Natural killer cell (primary cell): ENCODE data around the gene PFDN2. TPM values are rescaled to one million over a fixed set of nuclear protein-coding genes. Genes with fewer than 3 reads are reported as not detected.

Experiments
- ATAC-seq, 3 donors: fragments of 150-1000 bp in 2 of 3; fragments of 200-7000 bp in 1 of 3; cut with Tn5 transposase; 1 replicate in 1 of 3; 2 replicates in 2 of 3; pipeline ENCODE4 v1.10.0; 2021; ENCODE audit warnings: mild to moderate bottlenecking in 2 of 3, moderate library complexity in 2 of 3
- DNase-seq, 2 donors: peaks; one replicate each; pipeline versions ENCODE4 v3.0.0 to v3.0.0-alpha.2; 2013 to 2021; ENCODE audit warnings: mixed read lengths in 1 of 2
- H3K27ac ChIP-seq: one replicate; pipeline ENCODE4 v1.5.1; 2013; ENCODE audit warnings: mild to moderate bottlenecking, low read length
- H3K27me3 ChIP-seq: one replicate; pipeline ENCODE4 v1.6.1; 2013; ENCODE audit warnings: low read length; ENCODE audit not compliant: control insufficient read depth, insufficient read depth
- H3K36me3 ChIP-seq: one replicate; pipeline ENCODE4 v1.6.1; 2013; ENCODE audit warnings: low read length; ENCODE audit not compliant: control insufficient read depth, insufficient read depth
- H3K4me1 ChIP-seq: one replicate; pipeline ENCODE4 v1.6.1; 2013; ENCODE audit warnings: low read length; ENCODE audit not compliant: control insufficient read depth, insufficient read depth
- H3K4me3 ChIP-seq: one replicate; pipeline ENCODE4 v1.5.1; 2013; ENCODE audit warnings: low read length
- H3K9me3 ChIP-seq: one replicate; pipeline ENCODE4 v1.6.1; 2013; ENCODE audit warnings: low read length; ENCODE audit not compliant: control insufficient read depth, insufficient read depth
- H3K27ac Mint-ChIP-seq, 2 donors: one replicate each; pipeline ENCODE4 v1.8.0; 2022; ENCODE audit warnings: mild to moderate bottlenecking in 2 of 2, mixed read lengths in 2 of 2, moderate library complexity in 1 of 2
- H3K27me3 Mint-ChIP-seq, 2 donors: one replicate each; pipeline ENCODE4 v1.8.0; 2022; ENCODE audit warnings: low read depth in 2 of 2, mixed read lengths in 2 of 2
- H3K36me3 Mint-ChIP-seq: one replicate; pipeline ENCODE4 v1.8.0; 2022; ENCODE audit warnings: mixed read lengths
- H3K4me1 Mint-ChIP-seq, 2 donors: one replicate each; pipeline ENCODE4 v1.8.0; 2022; ENCODE audit warnings: mixed read lengths in 2 of 2
- H3K4me3 Mint-ChIP-seq: one replicate; pipeline ENCODE4 v1.8.0; 2022; ENCODE audit warnings: mild to moderate bottlenecking, moderate library complexity, mixed read lengths
- H3K9me3 Mint-ChIP-seq, 2 donors: one replicate each; pipeline ENCODE4 v1.8.0; 2022; ENCODE audit warnings: mixed read lengths in 2 of 2
- CTCF ChIP-seq: fragments of 200-600 bp; IDR thresholded peaks from one replicate; pipeline ENCODE4 v1.8.0; 2022; ENCODE audit warnings: antibody characterized with exemption
- WGBS: methylation state at CpG from one replicate; pipeline ENCODE4 v1.1.7; 2013; ENCODE audit warnings: missing lambda C conversion rate; ENCODE audit not compliant: insufficient coverage; 5-methylcytosine and 5-hydroxymethylcytosine counted together
- intact Hi-C: fragments of 100-400 bp; cut with micrococcal nuclease; formaldehyde crosslinking; loops from one replicate; pipeline ENCODE4 v1.14.2; 2022
- total RNA-seq, 4 donors: library from RNA; stranded (reverse); fragments of 120-200 nt in 1 of 4; gene quantifications; one replicate each; pipeline versions ENCODE4 v1.2.3 to v1.2.4, GENCODE V29; 2013 to 2022

The PFDN2 gene
- total RNA-seq, 3 donors from 2014 or later (not counting 1 experiment from before 2014, with no cell fraction given): 31.6 to 40.0 (median 35.0) TPM

- peaks cover 24% of the 10 kb centered on the region for H3K36me3 ChIP-seq
- peaks cover 37% of the 10 kb centered on the region for H3K4me1 ChIP-seq
- WGBS: 93% methylated on average over 5 of the region's 7 CpGs
- ATAC-seq (no peak), DNase-seq (no peak)
- Mint-ChIP-seq H3K9me3 (no peaks in the 10 kb centered on the region), H3K27me3 (no peaks in the 10 kb centered on the region), H3K27ac (no peak overlapping the region), H3K4me3 (peak overlapping the region; percentile 40), H3K4me1 (peaks cover 48 to 72% of the 10 kb centered on the region in 2 donors), H3K36me3 (peaks cover 12% of the 10 kb centered on the region)
- no peak for TF ChIP-seq CTCF
- no peaks in the 10 kb centered on the region for H3K9me3 ChIP-seq
- intact Hi-C loops: no loop called here
- no peaks in the 10 kb centered on the region for H3K27me3 ChIP-seq
- no peak overlapping the region for H3K27ac ChIP-seq
- no peak overlapping the region for H3K4me3 ChIP-seq
Observed at GRCh38 chr1:161162052-161162451, 44.2 kb upstream of the PFDN2 start.

- Histone ChIP-seq H3K27ac (no peak overlapping the region), H3K36me3 (peaks cover 26% of the 10 kb centered on the region), H3K27me3 (no peaks in the 10 kb centered on the region), H3K4me3 (no peak overlapping the region), H3K4me1 (peaks cover 33% of the 10 kb centered on the region), H3K9me3 (no peaks in the 10 kb centered on the region)
- Mint-ChIP-seq H3K4me1 (peaks cover 44 to 68% of the 10 kb centered on the region in 2 donors), H3K27ac (peak overlapping the region in 1 of 2 donors; percentile 97), H3K4me3 (no peak overlapping the region), H3K36me3 (peaks cover 12% of the 10 kb centered on the region), H3K27me3 (no peaks in the 10 kb centered on the region), H3K9me3 (no peaks in the 10 kb centered on the region)
- no peak for TF ChIP-seq CTCF
- intact Hi-C loops: no loop called here
- WGBS: 97% methylated on average over 4 of the region's 5 CpGs
- ATAC-seq: no peak
- DNase-seq: no peak
Observed at GRCh38 chr1:161161652-161162051, 43.8 kb upstream of the PFDN2 start.

GRCh38 chr1:161160671-161161145 lies 42.9 kb upstream of the PFDN2 start:
- 96% methylated on average over 22 of the region's 22 CpGs for whole genome bisulfite sequencing
- H3K36me3 ChIP-seq: peaks cover 26% of the 10 kb centered on the region
- intact Hi-C loops: no loop called here
- no peak overlapping the region for H3K4me3 ChIP-seq
- no peaks in the 10 kb centered on the region for H3K27me3 Mint-ChIP-seq
- no peaks in the 10 kb centered on the region for H3K27me3 ChIP-seq
- DNase-seq (no peak), ATAC-seq (no peak)
- H3K4me1 ChIP-seq: peaks cover 28% of the 10 kb centered on the region
- H3K27ac ChIP-seq: no peak overlapping the region
- peak overlapping the region; percentile 91 for H3K4me3 Mint-ChIP-seq
- TF ChIP-seq CTCF: no peak
- H3K9me3 ChIP-seq: no peaks in the 10 kb centered on the region
- no peaks in the 10 kb centered on the region for H3K9me3 Mint-ChIP-seq
- peak overlapping the region in 1 of 2 donors; percentile 97 for H3K27ac Mint-ChIP-seq
- H3K36me3 Mint-ChIP-seq: peaks cover 12% of the 10 kb centered on the region
- H3K4me1 Mint-ChIP-seq: peaks cover 35 to 64% of the 10 kb centered on the region in 2 donors

GRCh38 chr1:161159913-161160243 lies 42.0 kb upstream of the PFDN2 start:
- Histone ChIP-seq H3K4me3 (peak overlapping the region; percentile 86), H3K27me3 (no peaks in the 10 kb centered on the region), H3K4me1 (peaks cover 22% of the 10 kb centered on the region), H3K36me3 (peaks cover 26% of the 10 kb centered on the region), H3K27ac (peak overlapping the region; percentile 84), H3K9me3 (no peaks in the 10 kb centered on the region)
- H3K36me3 Mint-ChIP-seq: peaks cover 12% of the 10 kb centered on the region
- TF ChIP-seq CTCF: no peak
- peak overlapping the region; percentile 79 to 97 for H3K27ac Mint-ChIP-seq
- ATAC-seq: no peak
- intact Hi-C loops: no loop called here
- no peak for DNase-seq
- H3K4me3 Mint-ChIP-seq: peak overlapping the region; percentile 91
- WGBS: 16% methylated on average over 11 of the region's 11 CpGs
- no peaks in the 10 kb centered on the region for H3K27me3 Mint-ChIP-seq
- H3K9me3 Mint-ChIP-seq: no peaks in the 10 kb centered on the region
- peaks cover 35 to 64% of the 10 kb centered on the region in 2 donors for H3K4me1 Mint-ChIP-seq
